ENCODE results near the gene TPCN2. TPM values are rescaled to one million over a fixed set of nuclear protein-coding genes. Genes with fewer than 3 reads are reported as not detected.

The TPCN2 gene
- total RNA-seq, 1 experiment from 2014 or later: 15.2 TPM

- Histone ChIP-seq H3K27ac (ENCODE audit: low read depth, low read length) (no peak overlapping the region), H3K9me2 (ENCODE audit: insufficient read depth) (no peaks in the 10 kb centered on the region), H3K27me3 (ENCODE audit: insufficient read depth, low read length) (no peaks in the 10 kb centered on the region), H2AFZ (ENCODE audit: low read depth, low read length, poor library complexity, severe bottlenecking) (no peak overlapping the region), H3K36me3 (ENCODE audit: control insufficient read depth in 1 of 2, insufficient read depth in 2 of 2, low read length in 2 of 2) (no peaks in the 10 kb centered on the region; a peak in 1 of 4 replicates), H3K79me2 (ENCODE audit: insufficient read depth, low read length) (peaks cover 7% of the 10 kb centered on the region; the same call in 1 of the 2 replicates), H3K9ac (ENCODE audit: low read length) (no peak overlapping the region), H3K4me2 (ENCODE audit: low read length) (no peak overlapping the region), H3K4me3 (replicated peaks in 1 of 2; ENCODE audit: low read depth in 1 of 2, low read length in 2 of 2) (no peak overlapping the region), H4K20me1 (ENCODE audit: insufficient read depth) (no peaks in the 10 kb centered on the region), H3K4me1 (ENCODE audit: control insufficient read depth in 1 of 2, insufficient read depth in 2 of 2, low read length in 2 of 2) (no peaks in the 10 kb centered on the region), H3K9me3 (ENCODE audit: control insufficient read depth in 1 of 2, insufficient read depth in 1 of 2, low read depth in 1 of 2, low read length in 2 of 2) (no peaks in the 10 kb centered on the region)
- no peak for ATAC-seq
- intact Hi-C loops (cut with micrococcal nuclease): no loop called here
- no TSS peak for BruUV-seq (replicated peaks)
- TF ChIP-seq SIN3A (IDR thresholded peaks at IDR 0.05; ENCODE audit: low read depth): no peak
- CTCF ChIA-PET: no interaction called here
- RAD21 ChIA-PET (ENCODE audit: low non-redundant PET in 1 of 2, low total read pairs in 2 of 2, uncharacterized antibody in 2 of 2, unreplicated experiment in 2 of 2): no interaction called here
- POLR2A ChIA-PET: interaction anchor here (0.6 kb wide), 1 partner anchor 1105 kb away, joined by 3 read pairs; no protein-coding TSS in a partner anchor
- DNase-seq (ENCODE audit: low read depth, low spot score): no peak
Observed at GRCh38 chr11:69057236-69057635, 8.5 kb downstream of the TPCN2 start.

DNA sequence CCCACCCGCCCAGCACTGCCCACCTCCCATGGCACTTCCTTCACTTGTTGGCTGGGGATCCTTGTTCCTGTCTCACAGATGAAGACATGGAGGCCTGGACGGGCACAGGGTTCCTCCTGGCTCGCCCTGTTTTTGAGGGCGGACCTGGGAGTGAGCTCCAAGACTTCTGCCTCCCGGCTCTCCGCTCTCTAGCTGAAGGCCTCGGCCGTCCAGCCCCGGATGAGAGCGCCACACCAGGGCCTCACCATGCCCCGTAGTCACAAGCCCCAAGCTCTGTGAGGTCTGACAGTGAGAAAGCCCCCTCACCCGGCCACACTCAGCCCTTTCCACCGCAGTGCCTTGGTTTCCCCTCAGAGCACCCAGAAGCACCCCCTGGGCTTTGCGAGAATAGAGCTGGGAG lies 9.1 kb downstream of the TPCN2 start:
- Histone ChIP-seq H3K79me2 (ENCODE audit: insufficient read depth, low read length) (peaks cover 5% of the 10 kb centered on the region; the same call in 1 of the 2 replicates), H3K9ac (ENCODE audit: low read length) (no peak overlapping the region), H3K9me2 (ENCODE audit: insufficient read depth) (no peaks in the 10 kb centered on the region), H3K4me1 (ENCODE audit: control insufficient read depth in 1 of 2, insufficient read depth in 2 of 2, low read length in 2 of 2) (no peaks in the 10 kb centered on the region), H3K27me3 (ENCODE audit: insufficient read depth, low read length) (no peaks in the 10 kb centered on the region), H3K4me3 (replicated peaks in 1 of 2; ENCODE audit: low read depth in 1 of 2, low read length in 2 of 2) (no peak overlapping the region), H3K9me3 (ENCODE audit: control insufficient read depth in 1 of 2, insufficient read depth in 1 of 2, low read depth in 1 of 2, low read length in 2 of 2) (no peaks in the 10 kb centered on the region), H3K36me3 (ENCODE audit: control insufficient read depth in 1 of 2, insufficient read depth in 2 of 2, low read length in 2 of 2) (no peaks in the 10 kb centered on the region; a peak in 1 of 4 replicates), H3K27ac (ENCODE audit: low read depth, low read length) (no peak overlapping the region), H4K20me1 (ENCODE audit: insufficient read depth) (no peaks in the 10 kb centered on the region), H3K4me2 (ENCODE audit: low read length) (no peak overlapping the region), H2AFZ (ENCODE audit: low read depth, low read length, poor library complexity, severe bottlenecking) (no peak overlapping the region)
- ChIA-PET CTCF (no interaction called here), POLR2A (interaction anchor here (0.6 kb wide), 1 partner anchor 1105 kb away, joined by 3 read pairs; no protein-coding TSS in a partner anchor), RAD21 (ENCODE audit: low non-redundant PET in 1 of 2, low total read pairs in 2 of 2, uncharacterized antibody in 2 of 2, unreplicated experiment in 2 of 2) (no interaction called here)
- no peak for DNase-seq (ENCODE audit: low read depth, low spot score)
- ATAC-seq: no peak
- BruUV-seq (replicated peaks): no TSS peak
- intact Hi-C loops (cut with micrococcal nuclease): no loop called here
- TF ChIP-seq POLR2A (IDR thresholded peaks at IDR 0.05; ENCODE audit: borderline replicate concordance, extremely low read depth, insufficient read depth, insufficient read length) (no peak), ELF1 (IDR thresholded peaks at IDR 0.05; ENCODE audit: borderline replicate concordance, low read depth) (no peak), ZBTB33 (IDR thresholded peaks at IDR 0.05; ENCODE audit: extremely low read depth, insufficient replicate concordance, low read length) (no peak), MAX (IDR thresholded peaks at IDR 0.05) (no peak), EZH2 (IDR thresholded peaks at IDR 0.05) (no peak), SP1 (IDR thresholded peaks at IDR 0.05; ENCODE audit: low read depth) (no peak), ZNF274 (IDR thresholded peaks at IDR 0.05; ENCODE audit: low read depth, low read length) (no peak), JUND (IDR thresholded peaks at IDR 0.05) (no peak), SRF (IDR thresholded peaks at IDR 0.05; ENCODE audit: low read depth) (no peak), ZFX (IDR thresholded peaks at IDR 0.05) (no peak), REST (IDR thresholded peaks at IDR 0.05; ENCODE audit: low read depth) (no peak), RAD21 (IDR thresholded peaks at IDR 0.05; ENCODE audit: low read depth) (no peak)
- TF ChIP-seq, protein P1, sequence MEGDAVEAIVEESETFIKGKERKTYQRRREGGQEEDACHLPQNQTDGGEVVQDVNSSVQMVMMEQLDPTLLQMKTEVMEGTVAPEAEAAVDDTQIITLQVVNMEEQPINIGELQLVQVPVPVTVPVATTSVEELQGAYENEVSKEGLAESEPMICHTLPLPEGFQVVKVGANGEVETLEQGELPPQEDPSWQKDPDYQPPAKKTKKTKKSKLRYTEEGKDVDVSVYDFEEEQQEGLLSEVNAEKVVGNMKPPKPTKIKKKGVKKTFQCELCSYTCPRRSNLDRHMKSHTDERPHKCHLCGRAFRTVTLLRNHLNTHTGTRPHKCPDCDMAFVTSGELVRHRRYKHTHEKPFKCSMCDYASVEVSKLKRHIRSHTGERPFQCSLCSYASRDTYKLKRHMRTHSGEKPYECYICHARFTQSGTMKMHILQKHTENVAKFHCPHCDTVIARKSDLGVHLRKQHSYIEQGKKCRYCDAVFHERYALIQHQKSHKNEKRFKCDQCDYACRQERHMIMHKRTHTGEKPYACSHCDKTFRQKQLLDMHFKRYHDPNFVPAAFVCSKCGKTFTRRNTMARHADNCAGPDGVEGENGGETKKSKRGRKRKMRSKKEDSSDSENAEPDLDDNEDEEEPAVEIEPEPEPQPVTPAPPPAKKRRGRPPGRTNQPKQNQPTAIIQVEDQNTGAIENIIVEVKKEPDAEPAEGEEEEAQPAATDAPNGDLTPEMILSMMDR (IDR thresholded peaks at IDR 0.05 in 2 of 3, conservative IDR thresholded peaks at IDR 0.05 in 1 of 3; ENCODE audit: borderline replicate concordance in 1 of 3, insufficient read depth in 1 of 3, low read depth in 2 of 3, low read length in 2 of 3): no peak
